HepG2 (cell line): ENCODE data around the gene ZBTB7B. TPM values are rescaled to one million over a fixed set of nuclear protein-coding genes. Genes with fewer than 3 reads are reported as not detected.

Experiments
- ATAC-seq: fragments of 200-7000 bp; cut with Tn5 transposase; 3 replicates; pipeline ENCODE4 v1.9.1; 2020; ENCODE audit warnings: mild to moderate bottlenecking, moderate library complexity
- BruUV-seq: library from RNA; stranded (reverse); fragments of 400-500 nt; replicated peaks from 2 replicates; lab custom pipeline; 2021; lab: Mats Ljungman, UMichigan
- CTCF ChIA-PET: fragments of 300-600 bp; formaldehyde crosslinking; extraction: SDS; loops from one replicate; lab custom pipeline; 2021; ENCODE audit warnings: low total read pairs, inconsistent platforms, low intra/inter-chr PET ratio; lab: Yijun Ruan, JAX
- POLR2A ChIA-PET: fragments of 350-600 bp; sonication (Branson Sonifier 250); formaldehyde crosslinking; loops from one replicate; lab custom pipeline; 2020; ENCODE audit warnings: antibody characterized with exemption, inconsistent platforms; lab: Yijun Ruan, JAX
- DNase-seq: peaks from one replicate; pipeline ENCODE4 v3.0.0-alpha.2; 2015; ENCODE audit warnings: low spot score
- FAIRE-seq: peaks from 3 replicates; lab custom pipeline; 2011; peaks lifted over from hg19 to GRCh38; lab: Jason Lieb, UNC
- H2AFZ ChIP-seq: one replicate; pipeline ENCODE4 v1.6.1; 2011; ENCODE audit warnings: low read length, inconsistent platforms
- H3K27ac ChIP-seq: fragments of 300-600 bp; 3 replicates; pipeline ENCODE4 v1.8.0; 2011; ENCODE audit warnings: mixed run types, mild to moderate bottlenecking, mixed read lengths, low read length, inconsistent platforms; ENCODE audit not compliant: insufficient read depth; ENCODE audit errors: extremely low read length
- H3K27me3 ChIP-seq, 2 experiments: fragments of 200-600 bp in 1 of 2; 2 replicates in 1 of 2; 3 replicates in 1 of 2; pipeline versions ENCODE4 v1.6.0 to v1.8.0; 2011; ENCODE audit warnings: low read length in 2 of 2, mild to moderate bottlenecking in 2 of 2, moderate library complexity in 2 of 2, inconsistent platforms in 1 of 2; ENCODE audit not compliant: insufficient read depth in 2 of 2, control insufficient read depth in 1 of 2
- H3K36me3 ChIP-seq, 2 experiments: fragments of 200-600 bp in 1 of 2; replicated peaks in 1 of 2; 2 replicates in 1 of 2; 3 replicates in 1 of 2; pipeline versions ENCODE4 v1.5.1 to v1.8.0; 2011; ENCODE audit warnings: low read length in 2 of 2, inconsistent platforms in 1 of 2; ENCODE audit not compliant: insufficient read depth in 2 of 2, control insufficient read depth in 1 of 2
- H3K4me1 ChIP-seq: 2 replicates; pipeline ENCODE4 v1.5.1; 2012; ENCODE audit warnings: low read length, inconsistent platforms; ENCODE audit not compliant: insufficient read depth
- H3K4me2 ChIP-seq: 2 replicates; pipeline ENCODE4 v1.6.0; 2011; ENCODE audit warnings: low read depth, low read length, inconsistent platforms
- H3K4me3 ChIP-seq, 3 experiments: fragments of 200-600 bp in 1 of 3; sonication (generic), shearing (Covaris generic) in 1 of 3; replicated peaks in 1 of 3; 2 replicates each; pipeline ENCODE4 v1.5.1; 2011 to 2016; ENCODE audit warnings: low read length in 3 of 3, inconsistent platforms in 2 of 3, low read depth in 2 of 3, mild to moderate bottlenecking in 2 of 3, control low read depth in 1 of 3, mixed read lengths in 1 of 3; ENCODE audit not compliant: insufficient read depth in 1 of 3
- H3K79me2 ChIP-seq: one replicate; pipeline ENCODE4 v1.6.1; 2011; ENCODE audit warnings: low read length, inconsistent platforms; ENCODE audit not compliant: insufficient read depth
- H3K9ac ChIP-seq: 2 replicates; pipeline ENCODE4 v1.6.0; 2011; ENCODE audit warnings: mild to moderate bottlenecking, low read depth, low read length, inconsistent platforms; ENCODE audit not compliant: insufficient read depth
- H3K9me3 ChIP-seq: 2 replicates; pipeline ENCODE4 v1.5.1; 2012; ENCODE audit warnings: mild to moderate bottlenecking, low read length
- H4K20me1 ChIP-seq: 2 replicates; pipeline ENCODE4 v1.6.0; 2011; ENCODE audit warnings: inconsistent platforms, mild to moderate bottlenecking, low read length, moderate library complexity; ENCODE audit not compliant: insufficient read depth
- ATAD3A ChIP-seq: sonication (generic); formaldehyde crosslinking; IDR thresholded peaks from 2 replicates; pipeline ENCODE4 v1.4.0; 2020; ENCODE audit warnings: missing genetic modification reagents
- ATRX ChIP-seq: sonication (generic); formaldehyde crosslinking; IDR thresholded peaks from 2 replicates; pipeline ENCODE4 v1.4.0; 2020; ENCODE audit warnings: missing genetic modification reagents, borderline replicate concordance
- GZF1 ChIP-seq: sonication (generic); formaldehyde crosslinking; IDR thresholded peaks from 2 replicates; pipeline ENCODE4 v1.5.1; 2020; ENCODE audit warnings: mild to moderate bottlenecking, missing genetic modification reagents
- HNRNPL ChIP-seq: fragments of 200-400 bp; formaldehyde crosslinking; IDR thresholded peaks from 2 replicates; pipeline ENCODE4 v1.6.1; 2017; ENCODE audit warnings: mild to moderate bottlenecking, low read depth, low read length
- KAT8 ChIP-seq: IDR thresholded peaks from 2 replicates; pipeline ENCODE4 v1.6.1; 2016; ENCODE audit warnings: missing genetic modification reagents, missing compliant biosample characterization
- NCOR1 ChIP-seq: fragments of 200-600 bp; sonication (generic); IDR thresholded peaks from 2 replicates; pipeline ENCODE4 v1.7.0; 2017; ENCODE audit warnings: antibody characterized with exemption, low read length, borderline replicate concordance
- PPARG ChIP-seq: conservative IDR thresholded peaks from 2 replicates; pipeline ENCODE4 v1.6.1; 2016; ENCODE audit warnings: missing biosample characterization, missing genetic modification reagents
- ZBTB25 ChIP-seq: IDR thresholded peaks from 2 replicates; pipeline ENCODE4 v1.6.1; 2018; ENCODE audit warnings: missing genetic modification reagents
- ZBTB42 ChIP-seq: sonication (generic); formaldehyde crosslinking; IDR thresholded peaks from 2 replicates; pipeline ENCODE4 v1.5.0; 2020; ENCODE audit warnings: mild to moderate bottlenecking, missing genetic modification reagents
- ZNF460 ChIP-seq: sonication (generic); formaldehyde crosslinking; IDR thresholded peaks from 2 replicates; pipeline ENCODE4 v1.5.1; 2020; ENCODE audit warnings: missing genetic modification reagents, mild to moderate bottlenecking, borderline replicate concordance
- ZNF687 ChIP-seq: sonication (generic); formaldehyde crosslinking; IDR thresholded peaks from 2 replicates; pipeline ENCODE4 v1.5.1; 2020; ENCODE audit warnings: mild to moderate bottlenecking, missing genetic modification reagents, moderate library complexity
- WGBS: methylation state at CpG from one replicate; pipeline ENCODE4 v1.1.6; 2017; ENCODE audit warnings: low lambda C conversion rate; 5-methylcytosine and 5-hydroxymethylcytosine counted together
- in situ Hi-C: cut with HindIII; loops from 2 replicates; pipeline ENCODE4 v1.10.0; 2017; ENCODE audit warnings: low pct_unique_long_range_greater_than_20kb; ENCODE audit not compliant: extremely low pct_ligation_motif_present
- intact Hi-C: fragments of 100-400 bp; cut with micrococcal nuclease; formaldehyde crosslinking; loops from one replicate; pipeline ENCODE4 v1.10.0; 2022; ENCODE audit not compliant: unreplicated experiment
- polyA plus RNA-seq, 8 experiments: library from polyadenylated mRNA; depleted of rRNA in 3 of 8; stranded (reverse) in 7 of 8; unstranded in 1 of 8; fragments of >200 nt; fragmentation: Illumina TruSeq in 4 of 8; extraction: Trizol in 4 of 8; gene quantifications; 2 replicates each; pipeline versions ENCODE4 v1.2.1 to v1.2.3, GENCODE V29; 2011 to 2016; ENCODE audit warnings: low read depth in 4 of 8, missing spikeins in 1 of 8, mixed read lengths in 1 of 8; ENCODE audit not compliant: insufficient read depth in 1 of 8
- total RNA-seq, 5 experiments: library from RNA; depleted of rRNA; stranded (reverse); fragments of >200 nt; fragmentation: Illumina TruSeq; extraction: Trizol; gene quantifications; 2 replicates each; pipeline ENCODE4 v1.2.3, GENCODE V29; 2016; ENCODE audit warnings: low read depth in 1 of 5
- TF ChIP-seq, protein P1 (sequence below): sonication (generic); formaldehyde crosslinking; IDR thresholded peaks from 2 replicates; pipeline ENCODE4 v1.8.0; 2022; ENCODE audit warnings: missing genetic modification reagents, mild to moderate bottlenecking, moderate library complexity, borderline replicate concordance
- TF ChIP-seq, protein P2 (sequence below): sonication (generic); formaldehyde crosslinking; IDR thresholded peaks from 2 replicates; pipeline ENCODE4 v1.4.0; 2020; ENCODE audit warnings: missing genetic modification reagents, borderline replicate concordance

Gene ZBTB7B
- total and polyA plus RNA-seq, 2 of the 13 experiments (the other 11 are each of a cell fraction or from before 2014, with no cell fraction given) = 15.5 to 17.5 TPM

- H3K4me3 ChIP-seq = peak overlapping the region in 1 of 3 experiments; percentile 8; a peak in 1 of 6 replicates
- no peaks in the 10 kb centered on the region for H4K20me1 ChIP-seq
- H3K4me1 ChIP-seq = peaks cover 69% of the 10 kb centered on the region
- H3K27me3 ChIP-seq = peaks cover 7 to 21% of the 10 kb centered on the region in 2 experiments
- no peaks in the 10 kb centered on the region for H3K36me3 ChIP-seq
- 52% methylated on average over 7 of the region's 7 CpGs for WGBS
- in situ Hi-C loops (no loop called here), intact Hi-C loops (loop anchor here (5.0 kb wide), 2 partner anchors 37 to 138 kb away; no protein-coding TSS in a partner anchor)
- H3K9ac ChIP-seq = no peak overlapping the region
- H3K9me3 ChIP-seq = no peaks in the 10 kb centered on the region
- no peak overlapping the region for H2AFZ ChIP-seq
- POLR2A ChIA-PET = interaction anchor here (0.8 to 3.2 kb wide), 6 partner anchors 18 to 128 kb away, joined by 3 to 12 read pairs (median 4); partner anchors contain the start of genes EFNA4 and KRTCAP2
- no peak overlapping the region for H3K27ac ChIP-seq
- CTCF ChIA-PET = interaction anchor here (0.9 to 3.0 kb wide), 6 partner anchors 14 to 139 kb away, joined by 3 to 27 read pairs (median 4); no protein-coding TSS in a partner anchor
- peak; percentile 95 for FAIRE-seq
- ATAC-seq = peak; percentile 85
- no TSS peak for BruUV-seq
- H3K4me2 ChIP-seq = peak overlapping the region; percentile 23; the same call in 1 of the 2 replicates
- no peaks in the 10 kb centered on the region for H3K79me2 ChIP-seq
- peak; percentile 79 for DNase-seq
- TF ChIP-seq KAT8 (CRISPR knock-in tag) (0 out of 2 replicates have a peak, but pooled peaks have one; percentile 34), ZNF687 (CRISPR knock-in tag) (peak; percentile 58), NCOR1 (no peak), GZF1 (no peak), PPARG (no peak), ZNF460 (CRISPR knock-in tag) (no peak), ATRX (CRISPR knock-in tag) (no peak), HNRNPL (no peak), ATAD3A (no peak), ZBTB25 (CRISPR knock-in tag) (0 out of 2 replicates have a peak, but pooled peaks have one; percentile 39), ZBTB42 (CRISPR knock-in tag) (no peak)
- TF ChIP-seq, protein P1, sequence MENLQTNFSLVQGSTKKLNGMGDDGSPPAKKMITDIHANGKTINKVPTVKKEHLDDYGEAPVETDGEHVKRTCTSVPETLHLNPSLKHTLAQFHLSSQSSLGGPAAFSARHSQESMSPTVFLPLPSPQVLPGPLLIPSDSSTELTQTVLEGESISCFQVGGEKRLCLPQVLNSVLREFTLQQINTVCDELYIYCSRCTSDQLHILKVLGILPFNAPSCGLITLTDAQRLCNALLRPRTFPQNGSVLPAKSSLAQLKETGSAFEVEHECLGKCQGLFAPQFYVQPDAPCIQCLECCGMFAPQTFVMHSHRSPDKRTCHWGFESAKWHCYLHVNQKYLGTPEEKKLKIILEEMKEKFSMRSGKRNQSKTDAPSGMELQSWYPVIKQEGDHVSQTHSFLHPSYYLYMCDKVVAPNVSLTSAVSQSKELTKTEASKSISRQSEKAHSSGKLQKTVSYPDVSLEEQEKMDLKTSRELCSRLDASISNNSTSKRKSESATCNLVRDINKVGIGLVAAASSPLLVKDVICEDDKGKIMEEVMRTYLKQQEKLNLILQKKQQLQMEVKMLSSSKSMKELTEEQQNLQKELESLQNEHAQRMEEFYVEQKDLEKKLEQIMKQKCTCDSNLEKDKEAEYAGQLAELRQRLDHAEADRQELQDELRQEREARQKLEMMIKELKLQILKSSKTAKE (CRISPR knock-in tag) = no peak
- TF ChIP-seq, protein P2, sequence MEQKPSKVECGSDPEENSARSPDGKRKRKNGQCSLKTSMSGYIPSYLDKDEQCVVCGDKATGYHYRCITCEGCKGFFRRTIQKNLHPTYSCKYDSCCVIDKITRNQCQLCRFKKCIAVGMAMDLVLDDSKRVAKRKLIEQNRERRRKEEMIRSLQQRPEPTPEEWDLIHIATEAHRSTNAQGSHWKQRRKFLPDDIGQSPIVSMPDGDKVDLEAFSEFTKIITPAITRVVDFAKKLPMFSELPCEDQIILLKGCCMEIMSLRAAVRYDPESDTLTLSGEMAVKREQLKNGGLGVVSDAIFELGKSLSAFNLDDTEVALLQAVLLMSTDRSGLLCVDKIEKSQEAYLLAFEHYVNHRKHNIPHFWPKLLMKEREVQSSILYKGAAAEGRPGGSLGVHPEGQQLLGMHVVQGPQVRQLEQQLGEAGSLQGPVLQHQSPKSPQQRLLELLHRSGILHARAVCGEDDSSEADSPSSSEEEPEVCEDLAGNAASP (CRISPR knock-in tag) = 0 out of 2 replicates have a peak, but pooled peaks have one; percentile 41
Measured at GRCh38 chr1:155044812-155045657, 42.4 kb downstream of the ZBTB7B start.
